ENCODE results near the gene IMMP2L.

The IMMP2L gene

GRCh38 chr7:111138193-111138569, 424.1 kb downstream of the IMMP2L start:
- peak; percentile 65 to 69 for DNase-seq

GRCh38 chr7:111137296-111138192, 424.7 kb downstream of the IMMP2L start:
- DNase-seq = peak; percentile 94

GRCh38 chr7:111132833-111133232, 429.5 kb downstream of the IMMP2L start:
- no peak for DNase-seq

GRCh38 chr7:111129435-111129834, 432.9 kb downstream of the IMMP2L start:
- no peak for DNase-seq

- DNase-seq = no peak
Observed at GRCh38 chr7:111126987-111127386, 435.3 kb downstream of the IMMP2L start.

GRCh38 chr7:111115966-111116365, 446.3 kb downstream of the IMMP2L start:
- DNase-seq = no peak

- peak; percentile 55 to 82 for DNase-seq
Observed at GRCh38 chr7:111113263-111114017, 448.9 kb downstream of the IMMP2L start.

- no peak for DNase-seq
Observed at GRCh38 chr7:111112439-111112838, 449.9 kb downstream of the IMMP2L start.

- DNase-seq = no peak
Observed at GRCh38 chr7:111108496-111108895, 453.8 kb downstream of the IMMP2L start.

- DNase-seq = no peak
Observed at GRCh38 chr7:111108000-111108399, 454.3 kb downstream of the IMMP2L start.

GRCh38 chr7:111107579-111107978, 454.7 kb downstream of the IMMP2L start:
- DNase-seq = peak; percentile 46 to 63

- DNase-seq = no peak
Observed at GRCh38 chr7:111105269-111105668, 457.0 kb downstream of the IMMP2L start.

- no peak for DNase-seq
Observed at GRCh38 chr7:111104710-111105109, 457.6 kb downstream of the IMMP2L start.

- peak in 1 of 2 donors; percentile 16 for DNase-seq
Observed at GRCh38 chr7:111103678-111104274, 458.5 kb downstream of the IMMP2L start.

- no peak for DNase-seq
Observed at GRCh38 chr7:111103136-111103535, 459.2 kb downstream of the IMMP2L start.

GRCh38 chr7:111101856-111102646, 460.2 kb downstream of the IMMP2L start:
- no peak for DNase-seq

- no peak for DNase-seq
Observed at GRCh38 chr7:111098926-111099250, 463.4 kb downstream of the IMMP2L start.

- DNase-seq = peak; percentile 15 to 44
Observed at GRCh38 chr7:111098011-111098925, 464.0 kb downstream of the IMMP2L start.

- DNase-seq = no peak
Observed at GRCh38 chr7:111096997-111097396, 465.3 kb downstream of the IMMP2L start.

GRCh38 chr7:111094419-111094818, 467.9 kb downstream of the IMMP2L start:
- no peak for DNase-seq

GRCh38 chr7:111093496-111093895, 468.8 kb downstream of the IMMP2L start:
- DNase-seq = no peak

All from inflammatory macrophage treated with lipopolysaccharide for 1 hour (primary cell).